Thoracic aorta (tissue), 2 donors: ENCODE results near the gene DYNC1H1. TPM values are rescaled to one million over a fixed set of nuclear protein-coding genes. Genes with fewer than 3 reads are reported as not detected.

ENCODE experiments used
- ATAC-seq: fragments of 150-250 bp; one replicate; pipeline ENCODE4 v1.8.0; 2017; ENCODE audit warnings: low read depth; ENCODE audit not compliant: insufficient number of reproducible peaks, low FRiP score
- DNase-seq: peaks from one replicate; pipeline ENCODE4 v3.0.0-alpha.2; 2020; ENCODE audit warnings: low spot score
- H3K27ac ChIP-seq, 2 donors: fragments of 200-600 bp; sonication (generic); 1 replicate in 1 of 2; 2 replicates in 1 of 2; pipeline ENCODE4 v1.5.1; 2016; ENCODE audit warnings: mild to moderate bottlenecking in 2 of 2, moderate library complexity in 2 of 2
- H3K27me3 ChIP-seq: fragments of 200-600 bp; sonication (generic); replicated peaks from 2 replicates; pipeline ENCODE4 v1.6.0; 2016; ENCODE audit warnings: mild to moderate bottlenecking; ENCODE audit not compliant: insufficient read depth
- H3K36me3 ChIP-seq: fragments of 200-600 bp; sonication (generic); one replicate; pipeline ENCODE4 v1.5.1; 2016
- H3K4me1 ChIP-seq, 2 donors: fragments of 200-600 bp; sonication (generic); 1 replicate in 1 of 2; 2 replicates in 1 of 2; pipeline versions ENCODE4 v1.5.1 to v1.6.0; 2016; ENCODE audit warnings: low read depth in 2 of 2, mild to moderate bottlenecking in 1 of 2; ENCODE audit not compliant: control insufficient read depth in 1 of 2
- H3K4me3 ChIP-seq: fragments of 200-600 bp; sonication (generic); 2 replicates; pipeline ENCODE4 v1.5.1; 2016; ENCODE audit warnings: mild to moderate bottlenecking
- H3K9me3 ChIP-seq: fragments of 200-600 bp; sonication (generic); 2 replicates; pipeline ENCODE4 v1.5.1; 2016
- CTCF ChIP-seq: fragments of 200-600 bp; sonication (generic); IDR thresholded peaks from one replicate; pipeline ENCODE4 v1.5.1; 2019; ENCODE audit warnings: antibody characterized with exemption
- total RNA-seq, 2 donors: library from RNA; depleted of rRNA; stranded (reverse); fragments of >200 nt; gene quantifications; one replicate each; pipeline versions ENCODE4 v1.1.0 to v1.2.3, GENCODE V29; 2016

The DYNC1H1 gene
- total RNA-seq, 2 donors from 2014 or later = 517 to 555 TPM

GRCh38 chr14:101950100-101950499, 14.3 kb upstream of the DYNC1H1 start:
- no peaks in the 10 kb centered on the region for H3K9me3 ChIP-seq
- H3K27ac ChIP-seq = no peak overlapping the region
- no peaks in the 10 kb centered on the region for H3K36me3 ChIP-seq
- TF ChIP-seq CTCF = no peak
- ATAC-seq (no peak), DNase-seq (no peak)
- H3K27me3 ChIP-seq = no peaks in the 10 kb centered on the region
- H3K4me1 ChIP-seq = peaks cover 10 to 11% of the 10 kb centered on the region in 2 donors
- no peak overlapping the region for H3K4me3 ChIP-seq

- ATAC-seq = no peak
- Histone ChIP-seq H3K36me3 (no peaks in the 10 kb centered on the region), H3K27ac (no peak overlapping the region), H3K27me3 (no peaks in the 10 kb centered on the region), H3K4me1 (peaks cover 10 to 11% of the 10 kb centered on the region in 2 donors), H3K9me3 (no peaks in the 10 kb centered on the region), H3K4me3 (no peak overlapping the region)
- no peak for DNase-seq
- TF ChIP-seq CTCF = no peak
These were observed 13.7 kb upstream of the DYNC1H1 start for GRCh38 chr14:101950516-101951215.

- no peak for DNase-seq
- Histone ChIP-seq H3K27me3 (no peaks in the 10 kb centered on the region), H3K27ac (no peak overlapping the region), H3K4me3 (no peak overlapping the region), H3K4me1 (peaks cover 7 to 10% of the 10 kb centered on the region in 2 donors), H3K36me3 (no peaks in the 10 kb centered on the region), H3K9me3 (no peaks in the 10 kb centered on the region)
- no peak for ATAC-seq
- TF ChIP-seq CTCF = no peak
These were observed 11.2 kb upstream of the DYNC1H1 start for GRCh38 chr14:101953151-101953550.

- DNase-seq = no peak
- no peak for TF ChIP-seq CTCF
- Histone ChIP-seq H3K36me3 (no peaks in the 10 kb centered on the region), H3K9me3 (no peaks in the 10 kb centered on the region), H3K27me3 (no peaks in the 10 kb centered on the region), H3K4me3 (no peak overlapping the region), H3K27ac (no peak overlapping the region), H3K4me1 (peaks cover 0 to under 1% of the 10 kb centered on the region in 2 donors)
- ATAC-seq = no peak
These were observed 9.9 kb upstream of the DYNC1H1 start for GRCh38 chr14:101954501-101954900.

GRCh38 chr14:101955695-101956161, 8.6 kb upstream of the DYNC1H1 start:
- TF ChIP-seq CTCF = no peak
- no peak for DNase-seq
- Histone ChIP-seq H3K27me3 (no peaks in the 10 kb centered on the region), H3K4me1 (no peaks in the 10 kb centered on the region), H3K27ac (no peak overlapping the region), H3K4me3 (no peak overlapping the region), H3K9me3 (no peaks in the 10 kb centered on the region), H3K36me3 (no peaks in the 10 kb centered on the region)
- ATAC-seq = no peak
